HepG2 (cell line): Measurements from ENCODE around the gene ATPAF2. TPM values are rescaled to one million over a fixed set of nuclear protein-coding genes. Genes with fewer than 3 reads are reported as not detected.

Experiments used
- ATAC-seq: fragments of 200-7000 bp; cut with Tn5 transposase; 3 replicates; pipeline ENCODE4 v1.9.1; 2020; ENCODE audit warnings: mild to moderate bottlenecking, moderate library complexity
- BruUV-seq: library from RNA; stranded (reverse); fragments of 400-500 nt; replicated peaks from 2 replicates; lab custom pipeline; 2021; lab: Mats Ljungman, UMichigan
- CTCF ChIA-PET: fragments of 300-600 bp; formaldehyde crosslinking; extraction: SDS; loops from one replicate; lab custom pipeline; 2021; ENCODE audit warnings: low total read pairs, inconsistent platforms, low intra/inter-chr PET ratio; lab: Yijun Ruan, JAX
- POLR2A ChIA-PET: fragments of 350-600 bp; sonication (Branson Sonifier 250); formaldehyde crosslinking; loops from one replicate; lab custom pipeline; 2020; ENCODE audit warnings: antibody characterized with exemption, inconsistent platforms; lab: Yijun Ruan, JAX
- DNase-seq: peaks from one replicate; pipeline ENCODE4 v3.0.0-alpha.2; 2015; ENCODE audit warnings: low spot score
- FAIRE-seq: peaks from 3 replicates; lab custom pipeline; 2011; peaks lifted over from hg19 to GRCh38; lab: Jason Lieb, UNC
- H2AFZ ChIP-seq: one replicate; pipeline ENCODE4 v1.6.1; 2011; ENCODE audit warnings: low read length, inconsistent platforms
- H3K27ac ChIP-seq: fragments of 300-600 bp; 3 replicates; pipeline ENCODE4 v1.8.0; 2011; ENCODE audit warnings: mixed run types, mild to moderate bottlenecking, mixed read lengths, low read length, inconsistent platforms; ENCODE audit not compliant: insufficient read depth; ENCODE audit errors: extremely low read length
- H3K27me3 ChIP-seq, 2 experiments: fragments of 200-600 bp in 1 of 2; 2 replicates in 1 of 2; 3 replicates in 1 of 2; pipeline versions ENCODE4 v1.6.0 to v1.8.0; 2011; ENCODE audit warnings: low read length in 2 of 2, mild to moderate bottlenecking in 2 of 2, moderate library complexity in 2 of 2, inconsistent platforms in 1 of 2; ENCODE audit not compliant: insufficient read depth in 2 of 2, control insufficient read depth in 1 of 2
- H3K36me3 ChIP-seq, 2 experiments: fragments of 200-600 bp in 1 of 2; replicated peaks in 1 of 2; 2 replicates in 1 of 2; 3 replicates in 1 of 2; pipeline versions ENCODE4 v1.5.1 to v1.8.0; 2011; ENCODE audit warnings: low read length in 2 of 2, inconsistent platforms in 1 of 2; ENCODE audit not compliant: insufficient read depth in 2 of 2, control insufficient read depth in 1 of 2
- H3K4me1 ChIP-seq: 2 replicates; pipeline ENCODE4 v1.5.1; 2012; ENCODE audit warnings: low read length, inconsistent platforms; ENCODE audit not compliant: insufficient read depth
- H3K4me2 ChIP-seq: 2 replicates; pipeline ENCODE4 v1.6.0; 2011; ENCODE audit warnings: low read depth, low read length, inconsistent platforms
- H3K4me3 ChIP-seq, 3 experiments: fragments of 200-600 bp in 1 of 3; sonication (generic), shearing (Covaris generic) in 1 of 3; replicated peaks in 1 of 3; 2 replicates each; pipeline ENCODE4 v1.5.1; 2011 to 2016; ENCODE audit warnings: low read length in 3 of 3, inconsistent platforms in 2 of 3, low read depth in 2 of 3, mild to moderate bottlenecking in 2 of 3, control low read depth in 1 of 3, mixed read lengths in 1 of 3; ENCODE audit not compliant: insufficient read depth in 1 of 3
- H3K79me2 ChIP-seq: one replicate; pipeline ENCODE4 v1.6.1; 2011; ENCODE audit warnings: low read length, inconsistent platforms; ENCODE audit not compliant: insufficient read depth
- H3K9ac ChIP-seq: 2 replicates; pipeline ENCODE4 v1.6.0; 2011; ENCODE audit warnings: mild to moderate bottlenecking, low read depth, low read length, inconsistent platforms; ENCODE audit not compliant: insufficient read depth
- H3K9me3 ChIP-seq: 2 replicates; pipeline ENCODE4 v1.5.1; 2012; ENCODE audit warnings: mild to moderate bottlenecking, low read length
- H4K20me1 ChIP-seq: 2 replicates; pipeline ENCODE4 v1.6.0; 2011; ENCODE audit warnings: inconsistent platforms, mild to moderate bottlenecking, low read length, moderate library complexity; ENCODE audit not compliant: insufficient read depth
- BORCS8-MEF2B ChIP-seq: sonication (generic); formaldehyde crosslinking; IDR thresholded peaks from 2 replicates; pipeline ENCODE4 v1.8.0; 2022; ENCODE audit warnings: mild to moderate bottlenecking, missing genetic modification reagents
- MAF1 ChIP-seq: sonication (generic); formaldehyde crosslinking; IDR thresholded peaks from 2 replicates; pipeline ENCODE4 v1.5.0; 2020; ENCODE audit warnings: missing genetic modification reagents, borderline replicate concordance
- MTA1 ChIP-seq: sonication (generic); formaldehyde crosslinking; IDR thresholded peaks from 2 replicates; pipeline ENCODE4 v1.4.0; 2020; ENCODE audit warnings: missing genetic modification reagents, mild to moderate bottlenecking, borderline replicate concordance
- NFRKB ChIP-seq: fragments of 450-650 bp; IDR thresholded peaks from 2 replicates; pipeline ENCODE4 v1.6.1; 2017
- REXO4 ChIP-seq: sonication (generic); formaldehyde crosslinking; IDR thresholded peaks from 2 replicates; pipeline ENCODE4 v1.8.0; 2022; ENCODE audit warnings: missing genetic modification reagents, mild to moderate bottlenecking, borderline replicate concordance
- RFXANK ChIP-seq: IDR thresholded peaks from 2 replicates; pipeline ENCODE4 v1.6.1; 2016
- RNF219 ChIP-seq: sonication (generic); formaldehyde crosslinking; IDR thresholded peaks from 2 replicates; pipeline ENCODE4 v1.5.0; 2020; ENCODE audit warnings: mild to moderate bottlenecking, missing genetic modification reagents
- TP53 ChIP-seq: sonication (generic); formaldehyde crosslinking; conservative IDR thresholded peaks from 2 replicates; pipeline ENCODE4 v1.4.0; 2020; ENCODE audit warnings: missing genetic modification reagents
- ZBTB21 ChIP-seq: sonication (generic); formaldehyde crosslinking; IDR thresholded peaks from 2 replicates; pipeline ENCODE4 v1.4.0; 2020; ENCODE audit warnings: missing genetic modification reagents
- ZEB1 ChIP-seq: IDR thresholded peaks from 2 replicates; pipeline ENCODE4 v1.6.1; 2012; ENCODE audit warnings: mild to moderate bottlenecking, low read depth, inconsistent platforms; ENCODE audit not compliant: insufficient replicate concordance
- ZNF256 ChIP-seq: sonication (generic); formaldehyde crosslinking; conservative IDR thresholded peaks from 2 replicates; pipeline ENCODE4 v1.4.0; 2020; ENCODE audit warnings: missing genetic modification reagents
- ZNF652 ChIP-seq: IDR thresholded peaks from 2 replicates; pipeline ENCODE4 v1.6.1; 2016; ENCODE audit warnings: low read depth, borderline replicate concordance
- WGBS: methylation state at CpG from one replicate; pipeline ENCODE4 v1.1.6; 2017; ENCODE audit warnings: low lambda C conversion rate; 5-methylcytosine and 5-hydroxymethylcytosine counted together
- in situ Hi-C: cut with HindIII; loops from 2 replicates; pipeline ENCODE4 v1.10.0; 2017; ENCODE audit warnings: low pct_unique_long_range_greater_than_20kb; ENCODE audit not compliant: extremely low pct_ligation_motif_present
- intact Hi-C: fragments of 100-400 bp; cut with micrococcal nuclease; formaldehyde crosslinking; loops from one replicate; pipeline ENCODE4 v1.10.0; 2022; ENCODE audit not compliant: unreplicated experiment
- polyA plus RNA-seq, 8 experiments: library from polyadenylated mRNA; depleted of rRNA in 3 of 8; stranded (reverse) in 7 of 8; unstranded in 1 of 8; fragments of >200 nt; fragmentation: Illumina TruSeq in 4 of 8; extraction: Trizol in 4 of 8; gene quantifications; 2 replicates each; pipeline versions ENCODE4 v1.2.1 to v1.2.3, GENCODE V29; 2011 to 2016; ENCODE audit warnings: low read depth in 4 of 8, missing spikeins in 1 of 8, mixed read lengths in 1 of 8; ENCODE audit not compliant: insufficient read depth in 1 of 8
- total RNA-seq, 5 experiments: library from RNA; depleted of rRNA; stranded (reverse); fragments of >200 nt; fragmentation: Illumina TruSeq; extraction: Trizol; gene quantifications; 2 replicates each; pipeline ENCODE4 v1.2.3, GENCODE V29; 2016; ENCODE audit warnings: low read depth in 1 of 5
- TF ChIP-seq, protein P1 (sequence below): sonication (generic); formaldehyde crosslinking; IDR thresholded peaks from 2 replicates; pipeline ENCODE4 v1.4.0; 2020; ENCODE audit warnings: mild to moderate bottlenecking, missing genetic modification reagents, borderline replicate concordance
- TF ChIP-seq, protein P2 (sequence below): sonication (generic); formaldehyde crosslinking; IDR thresholded peaks from 2 replicates; pipeline ENCODE4 v1.4.0; 2020; ENCODE audit warnings: missing genetic modification reagents
- TF ChIP-seq, protein P3 (sequence below): sonication (generic); formaldehyde crosslinking; IDR thresholded peaks from 2 replicates; pipeline ENCODE4 v1.8.0; 2022; ENCODE audit warnings: mild to moderate bottlenecking, missing genetic modification reagents; ENCODE audit not compliant: insufficient replicate concordance

ATPAF2 gene
- total and polyA plus RNA-seq, 2 of the 13 experiments (the other 11 are each of a cell fraction or from before 2014, with no cell fraction given) = 15.0 to 16.5 TPM

DNA sequence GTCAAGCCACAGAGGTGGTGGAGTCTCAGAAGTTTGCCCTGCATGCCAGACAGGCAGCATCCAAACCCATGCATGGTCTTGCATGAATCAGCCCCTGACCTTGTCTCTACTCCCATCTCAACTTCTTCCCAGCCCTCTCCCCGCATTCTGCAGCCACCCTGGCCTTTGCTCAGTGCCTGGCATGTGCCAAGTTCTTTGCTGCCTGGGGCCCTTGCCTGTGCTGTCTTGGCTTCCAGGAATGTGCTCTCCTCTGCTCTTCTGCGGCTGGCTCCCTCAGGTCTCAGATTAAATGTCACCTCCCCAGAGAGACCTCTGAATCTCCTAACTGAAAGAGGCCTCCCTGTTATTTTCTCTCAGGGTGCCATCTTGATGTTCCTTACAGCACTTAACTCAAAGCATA lies 48.7 kb downstream of the ATPAF2 start (continued):
- TF ChIP-seq, protein P1, sequence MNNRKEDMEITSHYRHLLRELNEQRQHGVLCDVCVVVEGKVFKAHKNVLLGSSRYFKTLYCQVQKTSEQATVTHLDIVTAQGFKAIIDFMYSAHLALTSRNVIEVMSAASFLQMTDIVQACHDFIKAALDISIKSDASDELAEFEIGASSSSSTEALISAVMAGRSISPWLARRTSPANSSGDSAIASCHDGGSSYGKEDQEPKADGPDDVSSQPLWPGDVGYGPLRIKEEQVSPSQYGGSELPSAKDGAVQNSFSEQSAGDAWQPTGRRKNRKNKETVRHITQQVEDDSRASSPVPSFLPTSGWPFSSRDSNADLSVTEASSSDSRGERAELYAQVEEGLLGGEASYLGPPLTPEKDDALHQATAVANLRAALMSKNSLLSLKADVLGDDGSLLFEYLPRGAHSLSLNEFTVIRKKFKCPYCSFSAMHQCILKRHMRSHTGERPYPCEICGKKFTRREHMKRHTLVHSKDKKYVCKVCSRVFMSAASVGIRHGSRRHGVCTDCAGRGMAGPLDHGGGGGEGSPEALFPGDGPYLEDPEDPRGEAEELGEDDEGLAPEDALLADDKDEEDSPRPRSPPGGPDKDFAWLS = no peak
- no peak for TF ChIP-seq MAF1 (CRISPR knock-in tag)
- TF ChIP-seq ZNF652 = no peak
- TF ChIP-seq RNF219 = no peak
- no peak for TF ChIP-seq RFXANK
- TF ChIP-seq ZNF256 (CRISPR knock-in tag) = no peak

- Histone ChIP-seq H3K9me3 (no peaks in the 10 kb centered on the region), H3K4me3 (no peak overlapping the region), H3K27ac (no peak overlapping the region), H4K20me1 (no peaks in the 10 kb centered on the region), H3K9ac (no peak overlapping the region), H3K4me2 (no peak overlapping the region; the same call in 1 of the 2 replicates), H3K27me3 (peaks cover 0 to 22% of the 10 kb centered on the region in 2 experiments; a peak in 3 of 5 replicates), H2AFZ (no peak overlapping the region), H3K79me2 (no peaks in the 10 kb centered on the region), H3K4me1 (peaks cover 7% of the 10 kb centered on the region), H3K36me3 (no peaks in the 10 kb centered on the region)
- ChIA-PET POLR2A (no interaction called here), CTCF (no interaction called here)
- in situ Hi-C loops = loop anchor here (5.0 kb wide), 1 partner anchor 38 kb away; no protein-coding TSS in a partner anchor
- WGBS = 44% methylated on average over 5 of the region's 10 CpGs
- no peak for DNase-seq
- intact Hi-C loops = no loop called here
- no peak for FAIRE-seq
- no peak for ATAC-seq
- no TSS peak for BruUV-seq
- TF ChIP-seq, protein P2, sequence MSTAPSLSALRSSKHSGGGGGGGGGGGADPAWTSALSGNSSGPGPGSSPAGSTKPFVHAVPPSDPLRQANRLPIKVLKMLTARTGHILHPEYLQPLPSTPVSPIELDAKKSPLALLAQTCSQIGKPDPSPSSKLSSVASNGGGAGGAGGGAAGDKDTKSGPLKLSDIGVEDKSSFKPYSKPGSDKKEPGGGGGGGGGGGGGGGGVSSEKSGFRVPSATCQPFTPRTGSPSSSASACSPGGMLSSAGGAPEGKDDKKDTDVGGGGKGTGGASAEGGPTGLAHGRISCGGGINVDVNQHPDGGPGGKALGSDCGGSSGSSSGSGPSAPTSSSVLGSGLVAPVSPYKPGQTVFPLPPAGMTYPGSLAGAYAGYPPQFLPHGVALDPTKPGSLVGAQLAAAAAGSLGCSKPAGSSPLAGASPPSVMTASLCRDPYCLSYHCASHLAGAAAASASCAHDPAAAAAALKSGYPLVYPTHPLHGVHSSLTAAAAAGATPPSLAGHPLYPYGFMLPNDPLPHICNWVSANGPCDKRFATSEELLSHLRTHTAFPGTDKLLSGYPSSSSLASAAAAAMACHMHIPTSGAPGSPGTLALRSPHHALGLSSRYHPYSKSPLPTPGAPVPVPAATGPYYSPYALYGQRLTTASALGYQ (CRISPR knock-in tag) = no peak
- TF ChIP-seq TP53 (no peak), BORCS8-MEF2B (CRISPR knock-in tag) (no peak), NFRKB (no peak), REXO4 (CRISPR knock-in tag) (no peak), ZEB1 (no peak), ZBTB21 (CRISPR knock-in tag) (no peak), MTA1 (CRISPR knock-in tag) (no peak)
- TF ChIP-seq, protein P1 = no peak
- TF ChIP-seq, protein P3, sequence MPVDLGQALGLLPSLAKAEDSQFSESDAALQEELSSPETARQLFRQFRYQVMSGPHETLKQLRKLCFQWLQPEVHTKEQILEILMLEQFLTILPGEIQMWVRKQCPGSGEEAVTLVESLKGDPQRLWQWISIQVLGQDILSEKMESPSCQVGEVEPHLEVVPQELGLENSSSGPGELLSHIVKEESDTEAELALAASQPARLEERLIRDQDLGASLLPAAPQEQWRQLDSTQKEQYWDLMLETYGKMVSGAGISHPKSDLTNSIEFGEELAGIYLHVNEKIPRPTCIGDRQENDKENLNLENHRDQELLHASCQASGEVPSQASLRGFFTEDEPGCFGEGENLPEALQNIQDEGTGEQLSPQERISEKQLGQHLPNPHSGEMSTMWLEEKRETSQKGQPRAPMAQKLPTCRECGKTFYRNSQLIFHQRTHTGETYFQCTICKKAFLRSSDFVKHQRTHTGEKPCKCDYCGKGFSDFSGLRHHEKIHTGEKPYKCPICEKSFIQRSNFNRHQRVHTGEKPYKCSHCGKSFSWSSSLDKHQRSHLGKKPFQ = no peak
Measured at GRCh38 chr17:17989618-17990017, 49.4 kb downstream of the ATPAF2 start.
